Astrocyte (in vitro differentiated cells and primary cell): ENCODE results near the gene RPS21. TPM values are rescaled to one million over a fixed set of nuclear protein-coding genes. Genes with fewer than 3 reads are reported as not detected.

Experiments
- DNase-seq: peaks from one replicate; pipeline ENCODE4 v3.0.0-alpha.2; 2010; ENCODE audit warnings: low read depth
- FAIRE-seq: peaks from 2 replicates; lab custom pipeline; 2011; peaks lifted over from hg19 to GRCh38; lab: Jason Lieb, UNC
- H2AFZ ChIP-seq: 2 replicates; pipeline ENCODE4 v1.6.0; 2012; ENCODE audit warnings: low read depth, low read length, inconsistent platforms
- H3K27ac ChIP-seq: 2 replicates; pipeline ENCODE4 v1.5.1; 2011; ENCODE audit warnings: low read depth, low read length, inconsistent platforms
- H3K27me3 ChIP-seq: 2 replicates; pipeline ENCODE4 v1.6.0; 2011; ENCODE audit warnings: low read length, inconsistent platforms; ENCODE audit not compliant: insufficient read depth
- H3K36me3 ChIP-seq: 2 replicates; pipeline ENCODE4 v1.5.1; 2011; ENCODE audit warnings: low read length, inconsistent platforms; ENCODE audit not compliant: insufficient read depth
- H3K4me1 ChIP-seq: 2 replicates; pipeline ENCODE4 v1.5.1; 2011; ENCODE audit warnings: low read length, inconsistent platforms; ENCODE audit not compliant: insufficient read depth
- H3K4me2 ChIP-seq: 2 replicates; pipeline ENCODE4 v1.6.0; 2012; ENCODE audit warnings: low read length, inconsistent platforms
- H3K4me3 ChIP-seq: 2 replicates; pipeline ENCODE4 v1.5.1; 2011; ENCODE audit warnings: low read depth, mild to moderate bottlenecking, low read length, inconsistent platforms; ENCODE audit not compliant: insufficient read depth
- H3K79me2 ChIP-seq: 2 replicates; pipeline ENCODE4 v1.6.0; 2012; ENCODE audit warnings: mild to moderate bottlenecking, low read length, inconsistent platforms; ENCODE audit not compliant: insufficient read depth
- H3K9ac ChIP-seq: 2 replicates; pipeline ENCODE4 v1.6.0; 2012; ENCODE audit warnings: mild to moderate bottlenecking, low read length, inconsistent platforms
- H3K9me3 ChIP-seq: 2 replicates; pipeline ENCODE4 v1.5.1; 2012; ENCODE audit warnings: low read depth, mild to moderate bottlenecking, low read length, inconsistent platforms; ENCODE audit not compliant: insufficient read depth
- H4K20me1 ChIP-seq: 2 replicates; pipeline ENCODE4 v1.6.0; 2012; ENCODE audit warnings: low read length, inconsistent platforms; ENCODE audit not compliant: insufficient read depth
- H3K27ac Mint-ChIP-seq: one replicate; pipeline ENCODE4 v1.8.0; 2021; ENCODE audit warnings: mild to moderate bottlenecking, mixed read lengths; ENCODE audit not compliant: unreplicated experiment
- H3K27me3 Mint-ChIP-seq: one replicate; pipeline ENCODE4 v1.8.0; 2021; ENCODE audit warnings: low read depth, mixed read lengths; ENCODE audit not compliant: unreplicated experiment
- H3K36me3 Mint-ChIP-seq: one replicate; pipeline ENCODE4 v1.8.0; 2021; ENCODE audit warnings: low read depth, mixed read lengths; ENCODE audit not compliant: unreplicated experiment
- H3K4me1 Mint-ChIP-seq: one replicate; pipeline ENCODE4 v1.8.0; 2021; ENCODE audit warnings: low read depth, mixed read lengths; ENCODE audit not compliant: unreplicated experiment
- H3K4me3 Mint-ChIP-seq: one replicate; pipeline ENCODE4 v1.8.0; 2021; ENCODE audit warnings: mild to moderate bottlenecking, moderate library complexity, mixed read lengths; ENCODE audit not compliant: unreplicated experiment
- H3K9me3 Mint-ChIP-seq: one replicate; pipeline ENCODE4 v1.8.0; 2021; ENCODE audit warnings: mild to moderate bottlenecking, mixed read lengths; ENCODE audit not compliant: unreplicated experiment
- EZH2 ChIP-seq: IDR thresholded peaks from 2 replicates; pipeline ENCODE4 v1.6.1; 2012; ENCODE audit warnings: mild to moderate bottlenecking, low read length, inconsistent platforms; ENCODE audit not compliant: insufficient read depth
- total RNA-seq: library from RNA; stranded (reverse); gene quantifications from 2 replicates; pipeline ENCODE4 v1.2.1, GENCODE V29; 2021
- TF ChIP-seq, protein P1 (sequence below): IDR thresholded peaks from 2 replicates; pipeline ENCODE4 v1.5.1; 2011; ENCODE audit warnings: low read depth, mild to moderate bottlenecking, inconsistent platforms, low read length, moderate library complexity; ENCODE audit not compliant: insufficient read depth

Gene RPS21
- total RNA-seq, 1 donor from 2014 or later, result 1,251 TPM

DNA sequence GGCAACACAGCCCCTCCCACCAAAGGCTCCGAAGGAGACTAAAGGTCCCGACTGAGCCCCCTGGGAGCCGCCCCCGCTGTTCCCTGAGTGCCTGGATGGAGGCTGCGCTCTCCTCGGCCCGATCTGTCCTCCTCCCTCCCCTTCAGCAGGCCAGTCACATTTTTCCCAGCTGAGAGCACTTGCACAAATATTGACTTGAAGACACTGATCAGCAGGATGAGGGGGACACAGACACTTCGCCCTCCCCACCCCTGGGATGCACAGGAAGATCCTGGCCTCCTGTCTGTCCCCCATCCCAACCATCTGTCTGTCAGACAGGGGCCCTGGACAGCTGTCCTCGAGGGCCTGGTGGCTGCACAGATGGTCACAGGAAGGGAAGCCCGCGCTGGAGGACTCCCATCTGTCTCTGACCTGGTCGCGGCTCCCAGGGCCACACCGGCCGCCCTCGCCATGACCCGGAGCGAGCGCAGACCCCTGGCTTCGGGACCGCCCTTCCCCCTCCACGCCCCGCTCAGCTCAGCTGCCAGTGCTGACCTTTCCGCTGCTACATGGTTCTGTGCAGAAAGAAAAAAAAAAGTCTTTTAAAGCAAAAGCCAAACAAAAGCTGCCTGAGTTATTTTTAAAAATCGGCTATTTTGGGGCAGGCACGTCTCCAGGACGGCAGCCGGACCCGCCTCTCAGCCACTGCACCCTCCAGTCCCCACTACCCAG is 30.9 kb upstream of the RPS21 start:
- Mint-ChIP-seq H3K27me3 (no peaks in the 10 kb centered on the region), H3K4me1 (peaks cover 4% of the 10 kb centered on the region), H3K4me3 (no peak overlapping the region), H3K36me3 (no peaks in the 10 kb centered on the region), H3K27ac (peak overlapping the region; percentile 80), H3K9me3 (no peaks in the 10 kb centered on the region)
- TF ChIP-seq EZH2, result no peak
- TF ChIP-seq, protein P1, sequence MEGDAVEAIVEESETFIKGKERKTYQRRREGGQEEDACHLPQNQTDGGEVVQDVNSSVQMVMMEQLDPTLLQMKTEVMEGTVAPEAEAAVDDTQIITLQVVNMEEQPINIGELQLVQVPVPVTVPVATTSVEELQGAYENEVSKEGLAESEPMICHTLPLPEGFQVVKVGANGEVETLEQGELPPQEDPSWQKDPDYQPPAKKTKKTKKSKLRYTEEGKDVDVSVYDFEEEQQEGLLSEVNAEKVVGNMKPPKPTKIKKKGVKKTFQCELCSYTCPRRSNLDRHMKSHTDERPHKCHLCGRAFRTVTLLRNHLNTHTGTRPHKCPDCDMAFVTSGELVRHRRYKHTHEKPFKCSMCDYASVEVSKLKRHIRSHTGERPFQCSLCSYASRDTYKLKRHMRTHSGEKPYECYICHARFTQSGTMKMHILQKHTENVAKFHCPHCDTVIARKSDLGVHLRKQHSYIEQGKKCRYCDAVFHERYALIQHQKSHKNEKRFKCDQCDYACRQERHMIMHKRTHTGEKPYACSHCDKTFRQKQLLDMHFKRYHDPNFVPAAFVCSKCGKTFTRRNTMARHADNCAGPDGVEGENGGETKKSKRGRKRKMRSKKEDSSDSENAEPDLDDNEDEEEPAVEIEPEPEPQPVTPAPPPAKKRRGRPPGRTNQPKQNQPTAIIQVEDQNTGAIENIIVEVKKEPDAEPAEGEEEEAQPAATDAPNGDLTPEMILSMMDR, result no peak
- peak overlapping the region; percentile 19 for H3K4me3 ChIP-seq
- peak overlapping the region; percentile 67 for H3K9ac ChIP-seq
- H3K4me1 ChIP-seq, result peaks cover 54% of the 10 kb centered on the region
- H3K27me3 ChIP-seq, result no peaks in the 10 kb centered on the region
- DNase-seq (no peak), FAIRE-seq (no peak)
- H3K4me2 ChIP-seq, result peak overlapping the region; percentile 74
- H3K79me2 ChIP-seq, result no peaks in the 10 kb centered on the region
- H3K36me3 ChIP-seq, result no peaks in the 10 kb centered on the region
- H3K9me3 ChIP-seq, result no peaks in the 10 kb centered on the region
- peak overlapping the region; percentile 14 for H2AFZ ChIP-seq
- H4K20me1 ChIP-seq, result no peaks in the 10 kb centered on the region
- peak overlapping the region; percentile 67 for H3K27ac ChIP-seq

DNA sequence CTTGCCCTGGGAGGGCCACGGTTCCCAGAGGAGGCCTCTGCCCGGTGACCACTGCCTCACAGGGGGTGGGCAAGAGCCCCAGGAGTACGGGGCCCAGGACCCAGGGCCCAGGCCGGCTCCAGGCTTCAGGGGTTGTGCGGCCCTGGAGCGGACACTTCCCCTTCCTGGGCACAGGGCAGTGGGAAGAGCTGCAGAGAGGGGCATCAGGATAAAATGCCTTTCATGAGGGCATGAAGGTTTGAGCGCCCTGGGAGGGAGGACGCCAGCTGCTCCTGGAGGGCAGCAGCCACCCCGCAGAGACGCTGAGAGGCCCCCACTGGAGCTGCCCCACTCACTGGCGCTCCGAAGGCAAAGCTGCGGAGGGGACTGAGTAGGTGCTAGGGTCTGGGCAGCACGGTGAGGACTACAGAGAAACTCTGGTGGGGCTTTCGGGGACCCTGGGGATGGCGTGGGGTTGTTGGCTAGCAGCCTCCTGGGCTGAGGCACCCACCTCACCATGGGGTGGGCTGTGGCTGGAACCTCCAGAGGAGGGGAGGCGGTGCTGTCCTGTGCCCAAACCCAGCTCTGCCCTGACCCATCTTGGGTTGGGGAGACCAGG is 30.2 kb upstream of the RPS21 start:
- Histone ChIP-seq H3K4me3 (peak overlapping the region; percentile 19), H3K27ac (no peak overlapping the region), H3K36me3 (no peaks in the 10 kb centered on the region), H3K27me3 (no peaks in the 10 kb centered on the region), H4K20me1 (no peaks in the 10 kb centered on the region), H3K9ac (peak overlapping the region; percentile 67), H3K4me1 (peaks cover 55% of the 10 kb centered on the region), H2AFZ (peak overlapping the region; percentile 14), H3K4me2 (peak overlapping the region; percentile 74), H3K79me2 (no peaks in the 10 kb centered on the region), H3K9me3 (no peaks in the 10 kb centered on the region)
- FAIRE-seq (no peak), DNase-seq (no peak)
- no peak for TF ChIP-seq EZH2
- TF ChIP-seq, protein P1, result no peak
- peaks cover 4% of the 10 kb centered on the region for H3K4me1 Mint-ChIP-seq
- H3K27me3 Mint-ChIP-seq, result no peaks in the 10 kb centered on the region
- no peaks in the 10 kb centered on the region for H3K9me3 Mint-ChIP-seq
- no peak overlapping the region for H3K27ac Mint-ChIP-seq
- no peak overlapping the region for H3K4me3 Mint-ChIP-seq
- H3K36me3 Mint-ChIP-seq, result no peaks in the 10 kb centered on the region
